Upper lobe of left lung (tissue), 4 donors: ENCODE results near the gene TPSG1.

ENCODE experiments used
- CTCF ChIP-seq, 6 experiments: fragments of 450-650 bp in 4 of 6; fragments of 200-600 bp in 2 of 6; sonication (generic) in 2 of 6; IDR thresholded peaks; one replicate each; pipeline ENCODE4 v1.5.1; 2016 to 2019; ENCODE audit warnings: antibody characterized with exemption in 6 of 6
- EP300 ChIP-seq, 4 donors: sonication (generic); formaldehyde crosslinking; IDR thresholded peaks; one replicate each; pipeline ENCODE4 v1.5.1; 2017; ENCODE audit warnings: antibody characterized with exemption in 4 of 4, control low read depth in 2 of 4
- POLR2A ChIP-seq, 4 donors: fragments of 450-650 bp; IDR thresholded peaks; one replicate each; pipeline ENCODE4 v1.5.1; 2016 to 2017; ENCODE audit warnings: antibody characterized with exemption in 4 of 4, mild to moderate bottlenecking in 2 of 4
- POLR2AphosphoS5 ChIP-seq, 2 donors: sonication (generic); formaldehyde crosslinking; IDR thresholded peaks; one replicate each; pipeline ENCODE4 v1.5.1; 2017; ENCODE audit warnings: antibody characterized with exemption in 2 of 2

DNA sequence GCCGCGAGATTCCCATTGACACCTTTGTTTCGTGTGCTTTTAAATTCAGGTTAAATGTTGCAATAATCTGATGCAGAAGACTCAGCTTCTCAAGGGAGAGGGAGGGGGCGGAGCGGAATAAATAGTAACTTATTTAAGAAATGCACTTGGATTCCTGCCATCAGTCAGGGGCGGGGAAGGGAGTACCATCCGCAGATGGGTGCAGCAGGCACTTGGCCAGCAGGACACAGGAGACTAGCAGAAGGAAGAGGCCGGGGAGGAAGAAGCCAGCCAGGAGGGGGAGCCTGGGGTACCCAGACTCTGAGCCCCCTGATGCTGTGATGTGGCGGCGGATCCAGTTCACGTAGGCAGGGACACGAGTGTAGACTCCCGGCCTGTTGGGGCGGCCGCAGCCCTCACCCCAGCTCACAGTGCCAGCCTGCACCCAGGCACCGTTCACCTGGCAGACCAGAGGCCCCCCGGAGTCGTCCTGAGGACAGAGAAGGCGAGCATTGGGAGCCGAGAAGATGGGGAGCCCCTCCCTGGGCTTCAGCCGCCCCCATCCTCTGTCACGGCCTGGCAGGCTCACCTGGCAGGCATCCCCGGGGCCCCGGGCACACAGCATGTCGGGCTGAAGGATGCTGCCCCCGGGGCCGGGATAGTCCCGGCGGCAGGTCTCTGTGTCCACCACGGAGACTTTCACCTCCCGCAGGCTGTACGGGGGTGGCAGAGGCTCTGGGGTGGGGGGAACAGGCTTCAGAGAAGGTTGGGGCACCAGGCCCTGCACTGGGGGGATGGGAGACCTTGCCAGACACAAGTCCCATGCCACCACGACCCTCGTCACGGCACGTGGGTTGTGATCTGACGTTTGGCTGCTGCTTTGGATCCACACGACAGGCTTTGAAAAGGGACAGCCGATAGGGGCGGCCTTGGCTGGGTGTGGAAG, 3.2 kb downstream of the TPSG1 start:
- TF ChIP-seq POLR2A (IDR thresholded peaks at IDR 0.05) (no peak), CTCF (IDR thresholded peaks at IDR 0.05) (no peak), POLR2AphosphoS5 (IDR thresholded peaks at IDR 0.05) (no peak), EP300 (IDR thresholded peaks at IDR 0.05) (no peak)
